K562 (cell line): Measurements from ENCODE around the gene ENTREP3. TPM values are rescaled to one million over a fixed set of nuclear protein-coding genes. Genes with fewer than 3 reads are reported as not detected.

Source experiments
- C11orf30 ChIP-seq: fragments of 450-650 bp; IDR thresholded peaks from 2 replicates; pipeline ENCODE4 v1.6.1; 2016; ENCODE audit warnings: low read depth, mild to moderate bottlenecking
- DPF2 ChIP-seq: fragments of 450-650 bp; IDR thresholded peaks from 2 replicates; pipeline ENCODE4 v1.6.1; 2016
- FOXK2 ChIP-seq, 2 experiments: fragments of 450-650 bp; IDR thresholded peaks in 1 of 2; conservative IDR thresholded peaks in 1 of 2; 2 replicates each; pipeline ENCODE4 v1.6.1; 2016; ENCODE audit warnings: low read depth in 2 of 2, mild to moderate bottlenecking in 1 of 2
- GATAD2B ChIP-seq: fragments of 450-650 bp; IDR thresholded peaks from 2 replicates; pipeline ENCODE4 v1.6.1; 2017; ENCODE audit warnings: mild to moderate bottlenecking, borderline replicate concordance
- IRF2 ChIP-seq: sonication (generic); formaldehyde crosslinking; IDR thresholded peaks from 2 replicates; pipeline ENCODE4 v1.8.1; 2022; ENCODE audit warnings: mild to moderate bottlenecking, missing genetic modification reagents
- KAT8 ChIP-seq: fragments of 450-650 bp; IDR thresholded peaks from 2 replicates; pipeline ENCODE4 v1.6.1; 2016; ENCODE audit warnings: low read depth, mild to moderate bottlenecking
- KDM1A ChIP-seq, 2 experiments: fragments of 450-650 bp; IDR thresholded peaks; 2 replicates each; pipeline ENCODE4 v1.6.1; 2016; ENCODE audit warnings: mild to moderate bottlenecking in 2 of 2
- MCM3 ChIP-seq: fragments of 450-650 bp; IDR thresholded peaks from 2 replicates; pipeline ENCODE4 v1.6.1; 2016
- NFRKB ChIP-seq: fragments of 450-650 bp; IDR thresholded peaks from 2 replicates; pipeline ENCODE4 v1.6.1; 2016; ENCODE audit warnings: low read depth
- NONO ChIP-seq, 2 experiments: fragments of 200-400 bp in 1 of 2; fragments of 450-650 bp in 1 of 2; formaldehyde crosslinking in 1 of 2; IDR thresholded peaks; 2 replicates each; pipeline ENCODE4 v1.6.1; 2017; ENCODE audit warnings: low read depth in 2 of 2, mild to moderate bottlenecking in 2 of 2, moderate library complexity in 2 of 2, low read length in 1 of 2
- PHB ChIP-seq: fragments of 250-450 bp; sonication (Bioruptor Pico); IDR thresholded peaks from 2 replicates; pipeline ENCODE4 v1.5.0; 2021
- POLR3G ChIP-seq: IDR thresholded peaks from 2 replicates; pipeline ENCODE4 v1.6.1; 2011; ENCODE audit not compliant: insufficient read length, insufficient replicate concordance; ENCODE audit errors: extremely low read depth
- POU5F1 ChIP-seq: fragments of 150-350 bp; IDR thresholded peaks from 2 replicates; pipeline ENCODE4 v1.6.1; 2014; ENCODE audit warnings: borderline replicate concordance, low read length, low read depth, mild to moderate bottlenecking; ENCODE audit not compliant: partially characterized antibody
- PPARD ChIP-seq: fragments of 250-450 bp; sonication (Bioruptor Pico); IDR thresholded peaks from 2 replicates; pipeline ENCODE4 v1.8.0; 2022; ENCODE audit warnings: inconsistent platforms, mild to moderate bottlenecking, moderate library complexity
- RFX5 ChIP-seq: IDR thresholded peaks from 2 replicates; pipeline ENCODE4 v1.6.1; 2011; ENCODE audit warnings: low read depth, mild to moderate bottlenecking, improper control_type of control experiment, low read length
- SAFB2 ChIP-seq: fragments of 200-400 bp; formaldehyde crosslinking; IDR thresholded peaks from 2 replicates; pipeline ENCODE4 v1.6.1; 2018; ENCODE audit warnings: borderline replicate concordance, low read length, low read depth, moderate library complexity; ENCODE audit not compliant: severe bottlenecking
- SMAD2 ChIP-seq: fragments of 150-350 bp; IDR thresholded peaks from 2 replicates; pipeline ENCODE4 v1.6.1; 2014; ENCODE audit warnings: low read depth, mild to moderate bottlenecking, low read length
- SMARCA5 ChIP-seq: fragments of 450-650 bp; IDR thresholded peaks from 2 replicates; pipeline ENCODE4 v1.6.1; 2016
- SRSF1 ChIP-seq: fragments of 200-400 bp; formaldehyde crosslinking; IDR thresholded peaks from 2 replicates; pipeline ENCODE4 v1.6.1; 2017; ENCODE audit warnings: mild to moderate bottlenecking, low read depth, low read length, moderate library complexity
- STAG1 ChIP-seq: sonication (generic); formaldehyde crosslinking; IDR thresholded peaks from 2 replicates; pipeline ENCODE4 v1.5.0; 2020; ENCODE audit warnings: missing genetic modification reagents, borderline replicate concordance
- TAF9B ChIP-seq: fragments of 450-650 bp; IDR thresholded peaks from 2 replicates; pipeline ENCODE4 v1.6.1; 2018; ENCODE audit warnings: mild to moderate bottlenecking; ENCODE audit not compliant: partially characterized antibody
- TCF7L2 ChIP-seq: fragments of 150-350 bp; IDR thresholded peaks from 2 replicates; pipeline ENCODE4 v1.6.1; 2016; ENCODE audit warnings: low read depth, mild to moderate bottlenecking, low read length, moderate library complexity
- TRIM24 ChIP-seq, 2 experiments: fragments of 450-650 bp; IDR thresholded peaks; 2 replicates each; pipeline ENCODE4 v1.6.1; 2016
- TRIM28 ChIP-seq: fragments of 450-650 bp; IDR thresholded peaks from 2 replicates; pipeline ENCODE4 v1.6.1; 2017
- XRCC3 ChIP-seq: fragments of 450-650 bp; IDR thresholded peaks from 2 replicates; pipeline ENCODE4 v1.6.1; 2017; ENCODE audit warnings: mild to moderate bottlenecking, moderate library complexity
- ZNF165 ChIP-seq: fragments of 250-450 bp; sonication (Bioruptor Pico); IDR thresholded peaks from 2 replicates; pipeline ENCODE4 v1.4.0; 2020; ENCODE audit warnings: borderline replicate concordance
- polyA plus RNA-seq, 8 experiments: library from polyadenylated mRNA; depleted of rRNA in 4 of 8; stranded (reverse) in 5 of 8; unstranded in 3 of 8; fragments of >200 nt; fragmentation: Nextera tagmentation in 2 of 8; fragmentation: Illumina TruSeq in 1 of 8; extraction: Ambion mirVana in 2 of 8; extraction: Trizol in 1 of 8; gene quantifications; 2 replicates each; pipeline versions ENCODE4 v1.2.1 to v1.2.3, GENCODE V29; 2011 to 2014; ENCODE audit warnings: inconsistent platforms in 1 of 8, missing spikeins in 1 of 8
- total RNA-seq, 7 experiments: library from RNA; depleted of rRNA in 6 of 7; stranded (reverse); fragments of >200 nt in 6 of 7; fragmentation: Illumina TruSeq in 2 of 7; extraction: Trizol in 2 of 7; gene quantifications; 2 replicates each; pipeline versions ENCODE4 v1.2.1 to v1.2.3, GENCODE V29; 2011 to 2021; ENCODE audit warnings: low replicate concordance in 1 of 7
- TF ChIP-seq, protein P1 (sequence below): fragments of 450-650 bp; IDR thresholded peaks from 2 replicates; pipeline ENCODE4 v1.6.1; 2014; ENCODE audit warnings: low read depth, mild to moderate bottlenecking, moderate library complexity, borderline replicate concordance
- TF ChIP-seq, protein P2 (sequence below): fragments of 200-800 bp; sonication (Bioruptor generic); IDR thresholded peaks from 2 replicates; pipeline ENCODE4 v1.6.1; 2017; ENCODE audit warnings: missing genetic modification characterization, missing compliant biosample characterization
- TF ChIP-seq, protein P3 (sequence below): sonication (generic); formaldehyde crosslinking; IDR thresholded peaks from 2 replicates; pipeline ENCODE4 v1.8.0; 2023; ENCODE audit warnings: mild to moderate bottlenecking, missing genetic modification reagents

ENTREP3 gene
- total and polyA plus RNA-seq, 9 of the 15 experiments (the other 6 are each of a cell fraction or from before 2014, with no cell fraction given): 1.9 to 41.8 (median 5.9) TPM

DNA sequence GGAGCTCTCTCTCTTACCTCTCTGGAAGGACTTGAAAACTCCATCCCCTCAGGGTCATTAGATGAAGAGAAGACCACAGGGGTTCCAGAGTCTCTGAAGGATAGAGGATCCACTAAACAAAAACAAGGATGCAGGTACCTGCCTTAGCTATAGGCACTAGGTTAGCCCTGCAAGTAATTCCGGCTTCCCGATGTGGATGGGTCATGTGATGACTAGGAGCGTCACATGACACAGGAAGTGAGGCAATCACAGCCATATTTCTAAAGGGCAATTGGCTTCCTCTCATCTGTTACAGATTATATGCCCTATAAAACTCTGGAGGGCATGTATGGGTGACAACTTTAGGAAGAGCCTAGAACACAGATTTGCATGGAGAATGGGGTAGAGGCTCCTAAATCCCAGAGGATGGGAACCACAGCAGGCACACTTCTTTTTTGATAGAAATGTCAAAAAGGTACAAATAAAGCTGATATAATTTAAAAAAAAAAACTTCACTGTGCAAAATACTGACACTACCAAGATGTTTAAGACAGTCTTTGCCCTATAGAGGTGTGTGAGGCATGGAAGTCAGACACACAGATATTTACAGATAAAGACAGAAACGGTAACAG lies 14.1 kb downstream of the ENTREP3 start (continued):
- no peak for TF ChIP-seq POLR3G
- TF ChIP-seq SMAD2: no peak
- TF ChIP-seq SAFB2: no peak
- TF ChIP-seq GATAD2B: no peak
- TF ChIP-seq SMARCA5: no peak
- no peak for TF ChIP-seq PHB (CRISPR knock-in tag)
- no peak for TF ChIP-seq TRIM24 (IDR thresholded peaks at IDR 0.05)
- TF ChIP-seq, protein P1, sequence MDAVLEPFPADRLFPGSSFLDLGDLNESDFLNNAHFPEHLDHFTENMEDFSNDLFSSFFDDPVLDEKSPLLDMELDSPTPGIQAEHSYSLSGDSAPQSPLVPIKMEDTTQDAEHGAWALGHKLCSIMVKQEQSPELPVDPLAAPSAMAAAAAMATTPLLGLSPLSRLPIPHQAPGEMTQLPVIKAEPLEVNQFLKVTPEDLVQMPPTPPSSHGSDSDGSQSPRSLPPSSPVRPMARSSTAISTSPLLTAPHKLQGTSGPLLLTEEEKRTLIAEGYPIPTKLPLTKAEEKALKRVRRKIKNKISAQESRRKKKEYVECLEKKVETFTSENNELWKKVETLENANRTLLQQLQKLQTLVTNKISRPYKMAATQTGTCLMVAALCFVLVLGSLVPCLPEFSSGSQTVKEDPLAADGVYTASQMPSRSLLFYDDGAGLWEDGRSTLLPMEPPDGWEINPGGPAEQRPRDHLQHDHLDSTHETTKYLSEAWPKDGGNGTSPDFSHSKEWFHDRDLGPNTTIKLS: no peak
- TF ChIP-seq TCF7L2: no peak
- TF ChIP-seq PPARD: no peak
- TF ChIP-seq NFRKB: peak; percentile 64; the same call in 1 of the 2 replicates
- TF ChIP-seq, protein P2, sequence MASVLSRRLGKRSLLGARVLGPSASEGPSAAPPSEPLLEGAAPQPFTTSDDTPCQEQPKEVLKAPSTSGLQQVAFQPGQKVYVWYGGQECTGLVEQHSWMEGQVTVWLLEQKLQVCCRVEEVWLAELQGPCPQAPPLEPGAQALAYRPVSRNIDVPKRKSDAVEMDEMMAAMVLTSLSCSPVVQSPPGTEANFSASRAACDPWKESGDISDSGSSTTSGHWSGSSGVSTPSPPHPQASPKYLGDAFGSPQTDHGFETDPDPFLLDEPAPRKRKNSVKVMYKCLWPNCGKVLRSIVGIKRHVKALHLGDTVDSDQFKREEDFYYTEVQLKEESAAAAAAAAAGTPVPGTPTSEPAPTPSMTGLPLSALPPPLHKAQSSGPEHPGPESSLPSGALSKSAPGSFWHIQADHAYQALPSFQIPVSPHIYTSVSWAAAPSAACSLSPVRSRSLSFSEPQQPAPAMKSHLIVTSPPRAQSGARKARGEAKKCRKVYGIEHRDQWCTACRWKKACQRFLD (CRISPR knock-in tag): no peak
- TF ChIP-seq NONO (IDR thresholded peaks at IDR 0.05; ENCODE audit: low read depth in 2 of 2, low read length in 1 of 2): no peak
- TF ChIP-seq FOXK2 (conservative IDR thresholded peaks at IDR 0.05 in 1 of 2, IDR thresholded peaks at IDR 0.05 in 1 of 2; ENCODE audit: low read depth in 2 of 2): peak; percentile 74 to 81; a peak in 3 of 4 replicates
- TF ChIP-seq RFX5: no peak
- no peak for TF ChIP-seq TAF9B
- TF ChIP-seq DPF2: no peak
- TF ChIP-seq TRIM28: no peak
- no peak for TF ChIP-seq IRF2 (CRISPR knock-in tag)
- peak; percentile 58 for TF ChIP-seq KAT8
- no peak for TF ChIP-seq MCM3
- no peak for TF ChIP-seq STAG1 (CRISPR knock-in tag)
- TF ChIP-seq POU5F1: no peak
- no peak for TF ChIP-seq ZNF165 (CRISPR knock-in tag)
- TF ChIP-seq, protein P3, sequence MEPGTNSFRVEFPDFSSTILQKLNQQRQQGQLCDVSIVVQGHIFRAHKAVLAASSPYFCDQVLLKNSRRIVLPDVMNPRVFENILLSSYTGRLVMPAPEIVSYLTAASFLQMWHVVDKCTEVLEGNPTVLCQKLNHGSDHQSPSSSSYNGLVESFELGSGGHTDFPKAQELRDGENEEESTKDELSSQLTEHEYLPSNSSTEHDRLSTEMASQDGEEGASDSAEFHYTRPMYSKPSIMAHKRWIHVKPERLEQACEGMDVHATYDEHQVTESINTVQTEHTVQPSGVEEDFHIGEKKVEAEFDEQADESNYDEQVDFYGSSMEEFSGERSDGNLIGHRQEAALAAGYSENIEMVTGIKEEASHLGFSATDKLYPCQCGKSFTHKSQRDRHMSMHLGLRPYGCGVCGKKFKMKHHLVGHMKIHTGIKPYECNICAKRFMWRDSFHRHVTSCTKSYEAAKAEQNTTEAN: no peak
- peak; percentile 92 for TF ChIP-seq C11orf30
- no peak for TF ChIP-seq XRCC3
- TF ChIP-seq SRSF1: no peak
- no peak for TF ChIP-seq KDM1A (IDR thresholded peaks at IDR 0.05)
